ENCODE measurements around the gene TMEM229B. TPM values are rescaled to one million over a fixed set of nuclear protein-coding genes. Genes with fewer than 3 reads are reported as not detected.

TMEM229B gene
- total and polyA plus RNA-seq, 2 donors (not counting 1 experiment from before 2014, with no cell fraction given), result 6.9 to 8.2 TPM

DNA sequence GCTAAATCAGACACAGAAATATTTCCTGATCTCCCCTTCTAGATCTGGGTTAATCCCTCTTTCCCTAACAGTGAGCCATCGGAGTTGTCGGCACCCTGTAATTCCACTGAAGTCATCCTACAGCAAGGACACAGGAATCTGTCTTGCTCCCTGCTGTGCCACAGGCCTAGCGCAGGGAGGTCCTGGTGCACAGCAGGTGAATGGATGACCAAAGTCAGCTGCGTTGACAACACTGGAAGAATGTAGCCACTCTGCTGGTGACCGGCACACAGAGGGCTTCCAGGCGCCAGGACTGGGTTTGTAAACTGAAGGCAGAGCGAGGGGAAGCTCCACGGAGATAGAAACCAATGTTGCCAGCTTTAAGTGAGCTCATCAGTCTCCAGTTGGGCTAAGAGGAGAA is 23.6 kb downstream of the TMEM229B start:
- Mint-ChIP-seq H3K27me3 (no peaks in the 10 kb centered on the region), H3K9me3 (ENCODE audit: insufficient read depth) (no peaks in the 10 kb centered on the region), H3K27ac (no peak overlapping the region), H3K4me1 (peaks cover 4% of the 10 kb centered on the region), H3K4me3 (no peak overlapping the region)
- TF ChIP-seq CTCF (IDR thresholded peaks at IDR 0.05), result no peak
- TF ChIP-seq EZH2 (IDR thresholded peaks at IDR 0.05; ENCODE audit: borderline replicate concordance, insufficient read depth, low read depth, low read length, poor library complexity, severe bottlenecking), result no peak
- no peak for ATAC-seq (ENCODE audit: low read depth)
- no peaks in the 10 kb centered on the region for H3K4me1 ChIP-seq (ENCODE audit: control insufficient read depth in 2 of 2, insufficient read depth in 2 of 2, low read length in 2 of 2)
- H3K9me3 ChIP-seq (ENCODE audit: control extremely low read depth in 1 of 3, control insufficient read depth in 2 of 3, insufficient read depth in 1 of 3, low read length in 2 of 3), result no peaks in the 10 kb centered on the region
- 95% methylated on average over 8 of the region's 8 CpGs for WGBS (ENCODE audit: insufficient coverage)
- no peaks in the 10 kb centered on the region for H3K79me2 ChIP-seq (ENCODE audit: control insufficient read depth, insufficient read depth, low read length)
- ChIA-PET CTCF (interaction anchor here (1.3 to 1.6 kb wide), 2 partner anchors 48 to 67 kb away, joined by 3 to 4 read pairs; no protein-coding TSS in a partner anchor), POLR2A (no interaction called here)
- no peaks in the 10 kb centered on the region for H4K20me1 ChIP-seq (ENCODE audit: control insufficient read depth, insufficient read depth, low read length, poor library complexity, severe bottlenecking)
- no peak overlapping the region for H2AFZ ChIP-seq (ENCODE audit: insufficient read depth, low read depth, low read length, poor library complexity, severe bottlenecking)
- H3K27me3 ChIP-seq (replicated peaks in 1 of 4; ENCODE audit: control extremely low read depth in 1 of 4, control insufficient read depth in 3 of 4, insufficient read depth in 4 of 4, low read length in 3 of 4), result peaks cover 0 to 4% (median 0%) of the 10 kb centered on the region in 4 experiments
- H3K27ac ChIP-seq (ENCODE audit: low read length in 2 of 2), result no peak overlapping the region
- no peak for DNase-seq
- H3K4me3 ChIP-seq (ENCODE audit: control extremely low read depth in 1 of 5, extremely low read depth in 1 of 5, insufficient read depth in 1 of 5, low read depth in 2 of 5, low read length in 4 of 5), result no peak overlapping the region
- H3K36me3 ChIP-seq (replicated peaks in 1 of 2; ENCODE audit: control extremely low read depth in 1 of 2, control insufficient read depth in 1 of 2, extremely low read depth in 1 of 2, insufficient read depth in 2 of 2, low read length in 1 of 2), result no peaks in the 10 kb centered on the region
- H3K9ac ChIP-seq (ENCODE audit: low read length), result no peak overlapping the region
- H3K4me2 ChIP-seq (replicated peaks; ENCODE audit: low read depth, low read length, poor library complexity, severe bottlenecking), result no peak overlapping the region
- intact Hi-C loops (cut with micrococcal nuclease), result no loop called here

GRCh38 chr14:67464377-67464776 is 24.1 kb downstream of the TMEM229B start:
- no peaks in the 10 kb centered on the region for H3K36me3 ChIP-seq (replicated peaks in 1 of 2; ENCODE audit: control extremely low read depth in 1 of 2, control insufficient read depth in 1 of 2, extremely low read depth in 1 of 2, insufficient read depth in 2 of 2, low read length in 1 of 2)
- no peaks in the 10 kb centered on the region for H3K4me1 ChIP-seq (ENCODE audit: control insufficient read depth in 2 of 2, insufficient read depth in 2 of 2, low read length in 2 of 2)
- H3K4me3 Mint-ChIP-seq, result no peak overlapping the region
- H3K9me3 Mint-ChIP-seq (ENCODE audit: insufficient read depth), result no peaks in the 10 kb centered on the region
- no peak overlapping the region for H3K4me3 ChIP-seq (ENCODE audit: control extremely low read depth in 1 of 5, extremely low read depth in 1 of 5, insufficient read depth in 1 of 5, low read depth in 2 of 5, low read length in 4 of 5)
- peaks cover 0 to 4% (median 0%) of the 10 kb centered on the region in 4 experiments for H3K27me3 ChIP-seq (replicated peaks in 1 of 4; ENCODE audit: control extremely low read depth in 1 of 4, control insufficient read depth in 3 of 4, insufficient read depth in 4 of 4, low read length in 3 of 4)
- intact Hi-C loops (cut with micrococcal nuclease), result no loop called here
- H3K27ac Mint-ChIP-seq, result no peak overlapping the region
- no peak for TF ChIP-seq EZH2 (IDR thresholded peaks at IDR 0.05; ENCODE audit: borderline replicate concordance, insufficient read depth, low read depth, low read length, poor library complexity, severe bottlenecking)
- no peak overlapping the region for H3K9ac ChIP-seq (ENCODE audit: low read length)
- no peaks in the 10 kb centered on the region for H3K79me2 ChIP-seq (ENCODE audit: control insufficient read depth, insufficient read depth, low read length)
- no peak for ATAC-seq (ENCODE audit: low read depth)
- no peaks in the 10 kb centered on the region for H4K20me1 ChIP-seq (ENCODE audit: control insufficient read depth, insufficient read depth, low read length, poor library complexity, severe bottlenecking)
- 30% methylated on average over 6 of the region's 6 CpGs for WGBS (ENCODE audit: insufficient coverage)
- H3K4me1 Mint-ChIP-seq, result peaks cover 4% of the 10 kb centered on the region
- CTCF ChIA-PET, result interaction anchor here (1.3 to 1.6 kb wide), 3 partner anchors 49 to 107 kb away, joined by 3 to 5 read pairs (median 4); no protein-coding TSS in a partner anchor
- no peaks in the 10 kb centered on the region for H3K9me3 ChIP-seq (ENCODE audit: control extremely low read depth in 1 of 3, control insufficient read depth in 2 of 3, insufficient read depth in 1 of 3, low read length in 2 of 3)
- POLR2A ChIA-PET, result no interaction called here
- H3K4me2 ChIP-seq (replicated peaks; ENCODE audit: low read depth, low read length, poor library complexity, severe bottlenecking), result no peak overlapping the region
- no peak overlapping the region for H2AFZ ChIP-seq (ENCODE audit: insufficient read depth, low read depth, low read length, poor library complexity, severe bottlenecking)
- H3K27ac ChIP-seq (ENCODE audit: low read length in 2 of 2), result no peak overlapping the region
- H3K27me3 Mint-ChIP-seq, result no peaks in the 10 kb centered on the region
- no peak for DNase-seq
